Adrenal gland (tissue), 5 donors: ENCODE data around the gene HSPB3.

Experiments used
- POLR2A ChIP-seq, 2 donors: fragments of 450-650 bp; IDR thresholded peaks; one replicate each; pipeline ENCODE4 v1.6.1; 2017; ENCODE audit warnings: antibody characterized with exemption in 2 of 2, mild to moderate bottlenecking in 2 of 2, moderate library complexity in 1 of 2
- TF ChIP-seq, protein P1 (sequence below), 6 experiments: fragments of 450-650 bp in 4 of 6; fragments of 200-600 bp in 2 of 6; sonication (generic) in 1 of 6; IDR thresholded peaks; 1 replicate in 5 of 6; 2 replicates in 1 of 6; pipeline versions ENCODE4 v1.5.1 to v1.8.0; 2016 to 2021; ENCODE audit warnings: antibody characterized with exemption in 6 of 6, mild to moderate bottlenecking in 2 of 6, moderate library complexity in 1 of 6
- donor health status: DM: no; HTN: no; CAD: no.

DNA sequence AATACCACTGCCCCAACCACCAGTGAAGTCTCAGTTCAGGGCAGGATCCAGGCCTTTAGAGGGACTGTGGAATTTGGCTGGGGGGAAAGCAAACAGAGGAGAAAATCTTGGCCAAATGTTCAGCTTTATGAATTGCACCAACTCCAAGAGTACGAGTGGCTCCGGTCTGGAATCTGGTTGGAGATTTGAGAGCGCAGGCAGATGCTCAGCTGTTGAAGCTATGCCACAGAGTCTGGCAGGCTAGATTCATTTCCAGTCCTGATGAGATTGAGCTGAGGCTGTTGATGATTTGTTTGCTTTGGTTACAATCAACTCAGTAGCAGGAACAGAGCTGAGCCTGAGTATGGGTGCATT, 9.1 kb upstream of the HSPB3 start:
- TF ChIP-seq, protein P1, sequence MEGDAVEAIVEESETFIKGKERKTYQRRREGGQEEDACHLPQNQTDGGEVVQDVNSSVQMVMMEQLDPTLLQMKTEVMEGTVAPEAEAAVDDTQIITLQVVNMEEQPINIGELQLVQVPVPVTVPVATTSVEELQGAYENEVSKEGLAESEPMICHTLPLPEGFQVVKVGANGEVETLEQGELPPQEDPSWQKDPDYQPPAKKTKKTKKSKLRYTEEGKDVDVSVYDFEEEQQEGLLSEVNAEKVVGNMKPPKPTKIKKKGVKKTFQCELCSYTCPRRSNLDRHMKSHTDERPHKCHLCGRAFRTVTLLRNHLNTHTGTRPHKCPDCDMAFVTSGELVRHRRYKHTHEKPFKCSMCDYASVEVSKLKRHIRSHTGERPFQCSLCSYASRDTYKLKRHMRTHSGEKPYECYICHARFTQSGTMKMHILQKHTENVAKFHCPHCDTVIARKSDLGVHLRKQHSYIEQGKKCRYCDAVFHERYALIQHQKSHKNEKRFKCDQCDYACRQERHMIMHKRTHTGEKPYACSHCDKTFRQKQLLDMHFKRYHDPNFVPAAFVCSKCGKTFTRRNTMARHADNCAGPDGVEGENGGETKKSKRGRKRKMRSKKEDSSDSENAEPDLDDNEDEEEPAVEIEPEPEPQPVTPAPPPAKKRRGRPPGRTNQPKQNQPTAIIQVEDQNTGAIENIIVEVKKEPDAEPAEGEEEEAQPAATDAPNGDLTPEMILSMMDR (IDR thresholded peaks at IDR 0.05), result no peak
- no peak for TF ChIP-seq POLR2A (IDR thresholded peaks at IDR 0.05)
